GM12874 (cell line): Measurements from ENCODE around the gene CENPP.

Source experiments
- TF ChIP-seq, protein P1 (sequence below): IDR thresholded peaks from 2 replicates; pipeline ENCODE4 v1.5.1; 2011; ENCODE audit warnings: low read depth, mild to moderate bottlenecking, control low read depth, low read length, moderate library complexity; ENCODE audit not compliant: insufficient read depth

CENPP gene

DNA sequence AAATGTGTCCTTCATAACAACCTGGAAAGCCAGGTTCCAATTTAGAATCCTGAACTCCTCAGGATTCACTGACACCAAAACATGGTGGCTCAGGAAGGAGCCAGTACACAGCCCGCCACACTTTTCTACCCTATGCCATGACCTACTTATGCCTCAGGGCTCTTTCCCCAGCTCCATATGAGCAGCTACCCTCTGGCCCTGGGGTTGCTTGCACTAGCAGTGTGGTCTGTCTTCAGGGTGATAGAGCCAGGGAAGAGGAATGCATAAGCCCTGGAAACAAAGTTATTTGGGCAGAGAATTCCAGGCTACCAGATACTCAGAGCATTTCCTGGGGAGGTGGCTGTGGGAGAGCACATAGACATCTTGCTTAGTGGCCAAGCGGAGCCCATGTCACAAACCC is 225.0 kb downstream of the CENPP start:
- TF ChIP-seq, protein P1, sequence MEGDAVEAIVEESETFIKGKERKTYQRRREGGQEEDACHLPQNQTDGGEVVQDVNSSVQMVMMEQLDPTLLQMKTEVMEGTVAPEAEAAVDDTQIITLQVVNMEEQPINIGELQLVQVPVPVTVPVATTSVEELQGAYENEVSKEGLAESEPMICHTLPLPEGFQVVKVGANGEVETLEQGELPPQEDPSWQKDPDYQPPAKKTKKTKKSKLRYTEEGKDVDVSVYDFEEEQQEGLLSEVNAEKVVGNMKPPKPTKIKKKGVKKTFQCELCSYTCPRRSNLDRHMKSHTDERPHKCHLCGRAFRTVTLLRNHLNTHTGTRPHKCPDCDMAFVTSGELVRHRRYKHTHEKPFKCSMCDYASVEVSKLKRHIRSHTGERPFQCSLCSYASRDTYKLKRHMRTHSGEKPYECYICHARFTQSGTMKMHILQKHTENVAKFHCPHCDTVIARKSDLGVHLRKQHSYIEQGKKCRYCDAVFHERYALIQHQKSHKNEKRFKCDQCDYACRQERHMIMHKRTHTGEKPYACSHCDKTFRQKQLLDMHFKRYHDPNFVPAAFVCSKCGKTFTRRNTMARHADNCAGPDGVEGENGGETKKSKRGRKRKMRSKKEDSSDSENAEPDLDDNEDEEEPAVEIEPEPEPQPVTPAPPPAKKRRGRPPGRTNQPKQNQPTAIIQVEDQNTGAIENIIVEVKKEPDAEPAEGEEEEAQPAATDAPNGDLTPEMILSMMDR: no peak

DNA sequence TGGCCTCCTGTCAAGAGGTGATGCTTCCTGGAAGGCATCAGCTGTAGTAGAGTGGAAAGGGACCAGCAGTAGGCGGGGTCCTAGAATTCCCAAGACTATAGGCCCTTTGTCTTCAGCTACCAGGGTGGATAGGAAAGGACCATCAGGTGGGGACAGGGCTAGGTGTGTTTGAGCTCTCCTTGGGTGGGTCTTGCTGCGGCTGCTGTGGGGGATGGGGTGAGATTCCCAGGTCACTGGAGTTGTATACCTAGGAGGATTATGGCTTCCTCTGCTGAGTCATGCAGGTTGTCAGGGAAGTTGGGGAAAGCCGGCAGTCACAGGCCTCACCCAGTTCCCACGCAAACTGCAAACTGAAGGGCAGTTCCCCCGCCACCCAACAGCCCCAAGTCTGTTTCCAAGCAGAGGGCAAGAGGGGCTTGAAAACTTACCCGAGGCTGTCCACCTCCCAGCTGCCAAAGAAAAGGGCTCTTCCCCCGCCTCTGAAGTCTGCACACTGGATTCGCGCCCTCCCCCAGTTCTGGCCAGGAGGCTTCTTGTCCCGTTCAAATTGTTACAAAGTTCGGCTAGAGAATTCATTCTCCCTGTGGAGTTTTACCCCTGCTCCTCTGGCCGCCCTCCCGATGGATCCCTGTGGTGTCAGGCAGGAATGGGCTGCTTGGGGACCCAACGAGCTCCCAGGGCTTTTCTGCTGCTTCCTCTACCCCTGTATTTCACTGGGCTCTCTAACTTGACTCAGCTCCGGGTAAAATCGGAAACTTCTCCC is 233.0 kb downstream of the CENPP start:
- TF ChIP-seq, protein P1: no peak

DNA sequence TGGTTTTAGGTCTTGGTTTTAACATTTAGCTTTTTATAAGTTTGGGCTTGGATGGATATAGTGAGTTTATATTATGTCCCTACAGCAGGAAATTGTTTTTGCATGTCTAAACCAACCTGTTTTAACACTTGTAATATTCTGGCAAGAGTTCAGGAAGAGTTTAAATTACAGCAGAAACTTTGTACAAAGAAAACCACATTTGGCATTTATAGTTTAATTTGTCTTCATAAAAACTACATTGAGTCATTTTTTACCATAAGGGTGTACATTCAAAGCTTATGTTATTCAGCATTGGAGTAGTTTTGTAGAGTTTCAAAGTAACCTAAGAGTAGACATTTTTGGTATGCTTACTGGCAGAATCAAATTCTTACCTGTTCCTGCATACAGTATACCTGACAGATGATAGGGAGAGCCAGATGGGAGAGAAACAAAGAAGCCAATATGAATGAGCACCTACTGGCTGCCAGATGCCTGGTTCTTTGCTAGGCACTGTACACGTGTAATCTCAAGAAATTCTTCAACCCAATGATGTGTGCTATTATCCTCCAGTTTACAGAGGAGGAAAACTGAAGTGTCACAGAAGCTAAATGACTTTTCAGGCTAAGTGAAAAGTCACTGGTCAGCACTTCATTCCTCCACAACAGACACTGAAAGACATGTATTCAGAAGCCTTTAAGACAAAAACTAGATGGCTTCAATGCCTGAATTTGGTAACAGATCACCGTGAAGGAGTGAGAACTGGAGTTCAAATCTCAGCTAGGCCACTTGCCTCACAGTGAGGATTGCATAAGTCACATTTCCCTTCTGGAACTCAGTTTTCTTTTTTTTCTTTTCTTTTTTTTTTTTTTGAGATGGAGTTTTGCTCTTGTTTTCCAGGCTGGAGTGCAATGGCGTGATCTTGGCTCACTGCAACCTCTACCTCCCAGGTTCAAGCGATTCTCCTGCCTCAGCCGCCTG is 235.9 kb downstream of the CENPP start:
- TF ChIP-seq, protein P1: no peak

DNA sequence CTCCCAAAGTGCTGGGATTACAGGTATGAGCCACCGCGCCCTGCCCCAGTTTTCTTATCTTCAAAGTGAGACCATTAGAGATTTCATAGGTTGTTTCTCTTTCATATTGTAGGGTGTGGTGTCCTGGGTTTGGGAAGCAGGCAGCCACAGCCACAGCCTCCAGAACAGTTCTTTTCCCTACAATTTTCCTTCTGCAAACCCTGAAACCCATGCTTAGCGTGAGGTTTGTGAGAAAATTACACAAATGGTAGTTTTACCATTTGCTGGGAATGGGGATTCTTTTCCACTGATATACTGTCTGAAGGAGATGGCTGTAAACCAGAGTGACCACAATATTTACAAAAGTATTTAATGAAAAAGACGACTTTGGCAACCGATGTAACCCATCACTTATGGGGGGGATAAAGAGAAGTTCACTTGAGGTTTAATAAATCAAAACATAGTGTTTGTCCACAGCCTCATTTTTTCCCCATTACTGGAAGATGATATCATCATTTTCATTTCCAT is 236.8 kb downstream of the CENPP start:
- TF ChIP-seq, protein P1: no peak

DNA sequence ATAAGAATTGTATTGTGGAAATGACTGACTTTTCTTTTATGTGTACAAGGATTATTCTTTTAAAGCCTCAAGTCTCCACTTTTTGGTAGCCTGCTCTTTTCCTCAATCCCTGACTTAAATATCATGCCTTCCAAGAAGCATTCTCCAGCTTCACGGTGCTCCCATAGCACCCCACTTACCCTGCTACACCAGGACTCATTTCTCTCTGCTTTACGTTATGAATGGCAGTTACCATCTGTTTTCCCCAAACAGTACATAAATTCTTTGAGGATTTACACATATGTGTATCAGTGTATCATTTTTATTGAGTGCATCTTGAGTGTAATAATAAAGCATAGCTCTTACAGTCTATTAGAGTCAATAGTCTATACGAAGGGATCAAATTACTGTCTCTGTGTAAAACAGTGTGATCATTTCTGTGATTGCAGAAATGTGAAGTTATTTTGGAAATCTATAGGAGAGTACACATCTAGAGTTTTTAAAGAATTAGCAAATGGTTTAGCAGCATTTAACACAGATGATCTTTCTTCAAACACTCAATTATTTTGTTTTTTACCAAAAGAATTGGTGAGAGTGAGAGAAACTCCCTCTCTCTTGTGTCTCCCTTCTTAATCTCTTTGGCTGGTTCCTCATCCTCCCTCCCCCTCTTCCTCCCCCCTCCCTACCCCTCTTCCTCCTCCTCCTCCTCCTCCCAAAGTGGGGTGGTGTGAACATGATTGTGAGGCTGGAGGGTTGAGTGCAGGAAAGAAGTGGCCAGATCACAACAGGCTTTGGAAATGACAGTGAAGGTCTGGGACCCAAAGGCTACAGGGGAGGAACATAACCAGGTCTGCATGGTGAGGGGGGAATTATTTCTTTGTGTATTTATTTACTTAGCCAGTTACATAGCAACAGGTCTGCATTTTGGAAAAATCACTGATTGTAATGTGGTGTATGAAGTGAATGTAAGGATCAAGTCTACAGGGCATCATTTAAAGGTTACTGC is 237.7 kb downstream of the CENPP start:
- TF ChIP-seq, protein P1: no peak

DNA sequence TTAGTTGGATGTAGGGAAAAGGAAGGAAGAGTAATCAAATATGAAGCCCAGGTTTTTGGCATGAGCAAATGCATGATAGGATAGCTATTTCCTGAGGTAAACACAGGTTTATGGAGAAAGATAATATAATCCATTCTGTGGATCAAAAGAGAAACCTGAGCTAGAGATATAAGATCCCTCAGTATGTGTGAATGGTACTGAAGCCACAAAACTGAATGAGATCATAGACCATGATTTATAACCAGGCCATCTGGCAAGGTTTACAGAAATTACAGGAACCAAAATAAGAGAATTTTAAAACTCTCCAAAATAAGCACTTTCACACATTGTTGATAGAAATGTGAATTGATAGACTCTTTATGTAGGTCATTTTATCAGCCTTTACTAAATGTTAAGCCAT is 238.8 kb downstream of the CENPP start:
- TF ChIP-seq, protein P1: no peak

DNA sequence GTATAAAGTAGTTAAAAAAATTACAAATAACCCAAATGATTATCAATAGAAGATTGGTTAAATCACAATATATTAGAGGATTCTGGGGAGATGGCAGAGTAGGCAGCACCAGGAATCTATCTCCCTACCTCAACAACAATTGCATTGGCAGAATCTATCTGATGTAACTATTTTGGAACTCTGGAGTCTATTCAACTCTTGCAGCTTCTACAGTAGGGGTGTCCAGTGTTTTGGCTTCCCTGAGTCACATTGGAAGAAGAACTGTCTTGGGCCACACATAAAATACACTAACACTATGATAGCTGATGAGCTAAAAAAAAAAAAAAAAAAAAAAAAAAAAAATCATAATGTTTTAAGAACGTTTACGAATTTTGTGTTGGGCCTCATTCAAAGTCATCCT is 239.2 kb downstream of the CENPP start:
- TF ChIP-seq, protein P1: no peak
